Gastrocnemius medialis (tissue), 4 donors: ENCODE results near the gene NDST4. TPM values are rescaled to one million over a fixed set of nuclear protein-coding genes. Genes with fewer than 3 reads are reported as not detected.

Experiments used
- ATAC-seq, 2 donors: fragments of 150-250 bp; one replicate each; pipeline ENCODE4 v1.9.1; 2016
- DNase-seq, 2 donors: peaks; one replicate each; pipeline ENCODE4 v3.0.0-alpha.2; 2019
- H3K27ac ChIP-seq, 4 donors: fragments of 200-600 bp; sonication (generic); 1 replicate in 1 of 4; 2 replicates in 3 of 4; pipeline ENCODE4 v1.5.1; 2016 to 2018; ENCODE audit warnings: mild to moderate bottlenecking in 2 of 4, moderate library complexity in 1 of 4
- H3K27me3 ChIP-seq, 3 donors: fragments of 200-600 bp; sonication (generic) in 2 of 3; 1 replicate in 1 of 3; 2 replicates in 2 of 3; pipeline versions ENCODE4 v1.5.1 to v1.6.0; 2016 to 2019; ENCODE audit warnings: mild to moderate bottlenecking in 1 of 3, moderate library complexity in 1 of 3
- H3K36me3 ChIP-seq, 2 donors: fragments of 200-600 bp; sonication (generic) in 1 of 2; one replicate each; pipeline ENCODE4 v1.5.1; 2017 to 2018
- H3K4me1 ChIP-seq, 2 donors: fragments of 200-600 bp; sonication (generic) in 1 of 2; one replicate each; pipeline ENCODE4 v1.5.1; 2016 to 2017; ENCODE audit warnings: mild to moderate bottlenecking in 2 of 2
- H3K4me3 ChIP-seq, 4 donors: fragments of 200-600 bp; sonication (generic) in 3 of 4; 1 replicate in 1 of 4; 2 replicates in 3 of 4; pipeline ENCODE4 v1.5.1; 2016 to 2019; ENCODE audit warnings: mild to moderate bottlenecking in 2 of 4
- H3K9me3 ChIP-seq, 3 donors: fragments of 200-600 bp; sonication (generic) in 2 of 3; 1 replicate in 1 of 3; 2 replicates in 2 of 3; pipeline ENCODE4 v1.5.1; 2016 to 2019
- POLR2A ChIP-seq, 2 donors: fragments of 450-650 bp; IDR thresholded peaks; one replicate each; pipeline ENCODE4 v1.6.1; 2017; ENCODE audit warnings: antibody characterized with exemption in 2 of 2, mild to moderate bottlenecking in 2 of 2, moderate library complexity in 2 of 2
- in situ Hi-C, 4 donors: fragments of 200-750 bp; cut with MboI; loops; one replicate each; pipeline versions ENCODE4 v1.15.0 to v1.8.0; 2017; ENCODE audit warnings: low sequenced_read_pairs in 4 of 4
- intact Hi-C: fragments of 100-400 bp; cut with DNase I; formaldehyde crosslinking; loops from one replicate; pipeline ENCODE4 v1.15.1; 2023; ENCODE audit warnings: low total_unique reads
- total RNA-seq, 4 donors: library from RNA; depleted of rRNA; stranded (reverse); fragments of >200 nt; gene quantifications; one replicate each; pipeline versions ENCODE4 v1.1.0 to v1.2.3, GENCODE V29; 2016
- TF ChIP-seq, protein P1 (sequence below), 5 experiments: fragments of 450-650 bp in 3 of 5; fragments of 200-600 bp in 2 of 5; sonication (generic) in 2 of 5; IDR thresholded peaks in 4 of 5; conservative IDR thresholded peaks in 1 of 5; 1 replicate in 4 of 5; 2 replicates in 1 of 5; pipeline ENCODE4 v1.5.1; 2016 to 2019; ENCODE audit warnings: antibody characterized with exemption in 5 of 5, mild to moderate bottlenecking in 3 of 5, moderate library complexity in 3 of 5

The NDST4 gene
- total RNA-seq, 4 donors from 2014 or later = not detected

DNA sequence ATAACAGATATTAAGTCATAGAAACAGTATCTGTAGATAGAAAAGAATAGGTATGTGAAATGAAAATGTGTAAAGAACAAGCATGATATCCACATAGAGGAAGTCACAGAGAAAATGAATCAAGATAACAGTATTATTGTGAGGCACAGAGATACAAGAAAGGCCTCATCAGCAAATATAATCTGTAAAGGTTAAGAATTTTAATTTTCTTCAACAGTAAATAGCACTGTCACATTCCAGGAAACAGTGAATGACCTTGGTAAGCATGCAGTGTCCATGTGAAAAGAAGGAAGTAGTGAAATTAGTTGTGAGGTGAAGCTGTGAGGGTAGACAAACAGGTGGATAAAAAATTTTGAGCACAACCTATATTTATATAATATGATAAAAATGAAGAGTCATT lies 39.5 kb upstream of the NDST4 start:
- Histone ChIP-seq H3K27me3 (no peaks in the 10 kb centered on the region), H3K27ac (no peak overlapping the region), H3K4me1 (no peaks in the 10 kb centered on the region), H3K4me3 (no peak overlapping the region), H3K36me3 (no peaks in the 10 kb centered on the region), H3K9me3 (no peaks in the 10 kb centered on the region)
- intact Hi-C loops = no loop called here
- no peak for ATAC-seq
- in situ Hi-C loops = no loop called here
- no peak for TF ChIP-seq POLR2A (IDR thresholded peaks at IDR 0.05)
- TF ChIP-seq, protein P1, sequence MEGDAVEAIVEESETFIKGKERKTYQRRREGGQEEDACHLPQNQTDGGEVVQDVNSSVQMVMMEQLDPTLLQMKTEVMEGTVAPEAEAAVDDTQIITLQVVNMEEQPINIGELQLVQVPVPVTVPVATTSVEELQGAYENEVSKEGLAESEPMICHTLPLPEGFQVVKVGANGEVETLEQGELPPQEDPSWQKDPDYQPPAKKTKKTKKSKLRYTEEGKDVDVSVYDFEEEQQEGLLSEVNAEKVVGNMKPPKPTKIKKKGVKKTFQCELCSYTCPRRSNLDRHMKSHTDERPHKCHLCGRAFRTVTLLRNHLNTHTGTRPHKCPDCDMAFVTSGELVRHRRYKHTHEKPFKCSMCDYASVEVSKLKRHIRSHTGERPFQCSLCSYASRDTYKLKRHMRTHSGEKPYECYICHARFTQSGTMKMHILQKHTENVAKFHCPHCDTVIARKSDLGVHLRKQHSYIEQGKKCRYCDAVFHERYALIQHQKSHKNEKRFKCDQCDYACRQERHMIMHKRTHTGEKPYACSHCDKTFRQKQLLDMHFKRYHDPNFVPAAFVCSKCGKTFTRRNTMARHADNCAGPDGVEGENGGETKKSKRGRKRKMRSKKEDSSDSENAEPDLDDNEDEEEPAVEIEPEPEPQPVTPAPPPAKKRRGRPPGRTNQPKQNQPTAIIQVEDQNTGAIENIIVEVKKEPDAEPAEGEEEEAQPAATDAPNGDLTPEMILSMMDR (IDR thresholded peaks at IDR 0.05 in 4 of 5, conservative IDR thresholded peaks at IDR 0.05 in 1 of 5) = no peak
- DNase-seq = no peak

DNA sequence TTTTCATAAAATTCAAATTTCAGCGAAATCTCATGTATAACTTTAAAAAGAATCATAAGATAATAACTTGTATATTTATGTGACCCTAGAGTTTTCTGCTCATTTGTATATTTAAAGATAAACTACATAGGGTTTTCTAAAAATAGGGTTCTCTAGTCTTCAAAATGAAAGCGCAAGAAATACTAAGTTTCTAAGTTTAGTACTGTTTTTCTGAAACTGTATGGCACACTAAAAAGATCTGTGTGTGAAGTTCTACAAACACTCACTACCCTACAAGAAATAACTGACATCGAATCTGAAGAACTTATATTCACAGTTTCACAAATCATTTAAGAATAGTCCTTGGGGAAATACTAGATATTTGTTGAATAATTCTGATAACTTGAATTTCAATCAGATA lies 38.7 kb upstream of the NDST4 start:
- intact Hi-C loops (no loop called here), in situ Hi-C loops (no loop called here)
- ATAC-seq (no peak), DNase-seq (no peak)
- Histone ChIP-seq H3K27me3 (no peaks in the 10 kb centered on the region), H3K9me3 (no peaks in the 10 kb centered on the region), H3K4me1 (no peaks in the 10 kb centered on the region), H3K27ac (no peak overlapping the region), H3K36me3 (no peaks in the 10 kb centered on the region), H3K4me3 (no peak overlapping the region)
- TF ChIP-seq, protein P1 (IDR thresholded peaks at IDR 0.05 in 4 of 5, conservative IDR thresholded peaks at IDR 0.05 in 1 of 5) = no peak
- no peak for TF ChIP-seq POLR2A (IDR thresholded peaks at IDR 0.05)

DNA sequence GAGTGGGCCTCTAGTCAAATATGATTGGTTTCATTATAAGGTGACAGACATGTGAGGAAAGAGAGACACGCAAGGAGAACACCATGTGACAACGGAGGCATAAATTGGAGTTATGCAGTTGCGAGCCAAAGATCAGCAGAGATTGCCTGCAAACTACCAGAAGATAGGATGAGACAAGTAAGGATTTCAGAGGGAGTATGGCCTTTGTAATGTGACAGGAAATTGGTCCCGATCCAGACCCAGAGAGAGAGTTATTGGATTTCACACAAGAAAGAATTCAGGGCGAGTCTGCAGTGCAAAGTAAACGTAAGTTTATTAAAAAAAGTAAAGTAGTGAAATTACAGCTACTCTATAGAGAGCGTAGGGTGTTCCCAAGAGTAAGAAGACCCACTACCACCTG lies 35.7 kb upstream of the NDST4 start:
- Histone ChIP-seq H3K36me3 (no peaks in the 10 kb centered on the region), H3K27me3 (no peaks in the 10 kb centered on the region), H3K9me3 (no peaks in the 10 kb centered on the region), H3K4me1 (no peaks in the 10 kb centered on the region), H3K27ac (no peak overlapping the region), H3K4me3 (no peak overlapping the region)
- DNase-seq (no peak), ATAC-seq (no peak)
- in situ Hi-C loops (no loop called here), intact Hi-C loops (no loop called here)
- TF ChIP-seq POLR2A (IDR thresholded peaks at IDR 0.05) = no peak
- TF ChIP-seq, protein P1 (IDR thresholded peaks at IDR 0.05 in 4 of 5, conservative IDR thresholded peaks at IDR 0.05 in 1 of 5) = no peak

DNA sequence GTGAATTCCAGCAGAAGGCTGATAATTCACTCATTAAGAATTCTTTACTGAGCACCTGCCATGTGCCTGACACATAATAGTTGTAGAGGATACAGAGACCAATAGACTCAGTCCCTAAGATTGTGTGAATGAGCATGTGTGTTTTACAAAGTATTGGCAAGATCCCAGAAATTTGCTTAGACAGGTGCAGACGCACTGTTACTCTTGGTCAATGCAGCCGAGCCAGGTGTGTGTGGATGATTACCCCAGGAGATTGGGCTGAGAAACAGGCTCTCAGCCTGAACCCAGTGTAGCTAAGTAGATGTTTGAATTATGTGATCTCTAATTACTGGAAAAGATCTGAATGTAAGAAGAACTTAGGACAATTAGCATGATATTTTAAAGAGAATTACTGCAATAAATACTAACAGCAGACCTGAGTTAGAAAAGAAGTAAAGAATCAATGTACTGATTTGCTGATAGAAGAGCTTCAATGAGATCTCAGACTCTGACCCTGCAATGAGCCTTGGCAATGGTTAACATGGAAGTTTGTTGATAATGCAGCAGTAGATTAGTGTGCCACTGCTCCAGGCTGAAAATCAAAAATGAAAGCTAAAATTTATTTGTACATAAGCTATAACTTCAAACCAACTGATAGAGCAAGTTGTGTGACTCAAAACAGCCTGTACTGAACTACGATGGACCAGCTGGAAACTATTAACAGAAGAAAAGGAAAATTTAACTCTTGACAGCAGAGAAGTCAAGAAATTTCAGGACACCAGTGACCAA lies 32.2 kb upstream of the NDST4 start:
- no peak for TF ChIP-seq POLR2A (IDR thresholded peaks at IDR 0.05)
- TF ChIP-seq, protein P1 (IDR thresholded peaks at IDR 0.05 in 4 of 5, conservative IDR thresholded peaks at IDR 0.05 in 1 of 5) = no peak
- Histone ChIP-seq H3K4me3 (no peak overlapping the region), H3K9me3 (no peaks in the 10 kb centered on the region), H3K27ac (no peak overlapping the region), H3K4me1 (no peaks in the 10 kb centered on the region), H3K27me3 (no peaks in the 10 kb centered on the region), H3K36me3 (no peaks in the 10 kb centered on the region)
- intact Hi-C loops (no loop called here), in situ Hi-C loops (no loop called here)
- ATAC-seq = no peak
- no peak for DNase-seq

DNA sequence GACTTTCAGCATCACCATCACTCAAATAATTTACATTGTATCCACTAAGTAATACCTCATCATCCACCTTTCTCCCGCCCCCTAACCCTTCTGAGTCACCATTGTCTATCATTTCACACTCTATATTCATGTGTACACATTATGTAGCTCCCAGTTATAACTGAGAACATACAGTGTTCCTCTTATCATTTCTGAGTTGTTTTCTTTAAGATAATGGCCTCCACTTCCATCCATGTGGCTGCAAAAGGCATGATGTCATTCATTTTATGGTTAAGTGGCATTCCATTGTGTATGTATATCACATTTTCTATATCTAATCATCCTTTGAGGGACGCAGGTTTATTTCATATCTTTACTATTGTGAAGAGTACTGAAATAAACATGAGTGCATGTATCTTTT lies 14.6 kb upstream of the NDST4 start:
- intact Hi-C loops (no loop called here), in situ Hi-C loops (no loop called here)
- H3K27ac ChIP-seq = no peak overlapping the region
- no peaks in the 10 kb centered on the region for H3K9me3 ChIP-seq
- DNase-seq (no peak), ATAC-seq (no peak)
- no peaks in the 10 kb centered on the region for H3K27me3 ChIP-seq
- H3K4me1 ChIP-seq = no peaks in the 10 kb centered on the region
- TF ChIP-seq, protein P1 (IDR thresholded peaks at IDR 0.05 in 4 of 5, conservative IDR thresholded peaks at IDR 0.05 in 1 of 5) = no peak
- TF ChIP-seq POLR2A (IDR thresholded peaks at IDR 0.05) = no peak
- no peaks in the 10 kb centered on the region for H3K36me3 ChIP-seq
- H3K4me3 ChIP-seq = no peak overlapping the region
